SU-DHL-6 (cell line): ENCODE results near the gene RPSA.

Experiments used
- H2AFZ ChIP-seq: fragments of 200-600 bp; sonication (generic); 2 replicates; pipeline ENCODE4 v1.6.1; 2014; ENCODE audit warnings: low read depth, mild to moderate bottlenecking, moderate library complexity, mixed read lengths, antibody characterized with exemption, low read length; ENCODE audit not compliant: severe bottlenecking
- H3F3A ChIP-seq: fragments of 200-600 bp; shearing (Covaris generic); 2 replicates; pipeline ENCODE4 v1.6.0; 2016; ENCODE audit warnings: antibody characterized with exemption, mild to moderate bottlenecking; ENCODE audit not compliant: insufficient read depth
- H3K27ac ChIP-seq: fragments of 200-600 bp; sonication (generic); 2 replicates; pipeline ENCODE4 v1.5.1; 2016; ENCODE audit warnings: low read depth, mild to moderate bottlenecking, low read length, moderate library complexity, mixed read lengths
- H3K27me3 ChIP-seq: fragments of 200-600 bp; sonication (generic), shearing (Covaris generic); 2 replicates; pipeline ENCODE4 v1.6.0; 2014; ENCODE audit warnings: mild to moderate bottlenecking, low read length
- H3K36me3 ChIP-seq: fragments of 200-600 bp; sonication (generic); 2 replicates; pipeline ENCODE4 v1.6.1; 2014; ENCODE audit warnings: mild to moderate bottlenecking, low read length, mixed read lengths
- H3K4me2 ChIP-seq: fragments of 300-600, 200-600 bp; shearing (Covaris generic), sonication (generic); 2 replicates; pipeline ENCODE4 v1.6.0; 2014; ENCODE audit warnings: low read length, low read depth, mild to moderate bottlenecking; ENCODE audit not compliant: poor library complexity, severe bottlenecking
- H3K4me3 ChIP-seq: fragments of 200-600 bp; sonication (generic); 2 replicates; pipeline ENCODE4 v1.5.1; 2014; ENCODE audit warnings: antibody characterized with exemption, low read length, mild to moderate bottlenecking, mixed read lengths; ENCODE audit not compliant: insufficient read depth, poor library complexity, severe bottlenecking
- H3K79me2 ChIP-seq: fragments of 200-600 bp; sonication (generic); 2 replicates; pipeline ENCODE4 v1.6.1; 2014; ENCODE audit warnings: mild to moderate bottlenecking, low read length, moderate library complexity; ENCODE audit not compliant: insufficient read depth
- H3K9ac ChIP-seq: fragments of 200-600 bp; sonication (generic); 2 replicates; pipeline ENCODE4 v1.7.0; 2014; ENCODE audit warnings: mild to moderate bottlenecking, low read length
- H3K9me2 ChIP-seq: fragments of 200-600 bp; sonication (generic); replicated peaks from 2 replicates; pipeline ENCODE4 v1.6.1; 2014; ENCODE audit warnings: low read length; ENCODE audit not compliant: insufficient read depth
- H3K9me3 ChIP-seq: fragments of 200-600 bp; sonication (generic); 2 replicates; pipeline ENCODE4 v1.6.1; 2014; ENCODE audit warnings: low read length, mixed read lengths; ENCODE audit not compliant: insufficient read depth
- H4K20me1 ChIP-seq: fragments of 200-600 bp; sonication (generic); 2 replicates; pipeline ENCODE4 v1.6.1; 2014; ENCODE audit warnings: low read depth, mild to moderate bottlenecking, antibody characterized with exemption, low read length, moderate library complexity, mixed read lengths
- CTCF ChIP-seq: fragments of 200-600 bp; sonication (generic); IDR thresholded peaks from one replicate; pipeline ENCODE4 v1.5.1; 2017; ENCODE audit warnings: antibody characterized with exemption, mild to moderate bottlenecking, low read length, moderate library complexity; ENCODE audit not compliant: insufficient read depth, poor library complexity, severe bottlenecking
- EZH2phosphoT487 ChIP-seq: fragments of 200-600 bp; sonication (generic), shearing (Covaris generic); conservative IDR thresholded peaks from 2 replicates; pipeline ENCODE4 v1.6.1; 2018; ENCODE audit warnings: mild to moderate bottlenecking, antibody characterized with exemption, low read length, moderate library complexity, mixed read lengths

Gene RPSA

GRCh38 chr3:39420543-39420942 lies 14.0 kb downstream of the RPSA start:
- Histone ChIP-seq H3K27ac (no peak overlapping the region), H3F3A (peaks cover 14% of the 10 kb centered on the region), H2AFZ (no peak overlapping the region), H3K9me2 (no peaks in the 10 kb centered on the region), H3K4me2 (no peak overlapping the region), H3K9me3 (no peaks in the 10 kb centered on the region), H3K27me3 (no peaks in the 10 kb centered on the region), H3K9ac (no peak overlapping the region), H3K36me3 (no peaks in the 10 kb centered on the region), H3K4me3 (no peak overlapping the region), H3K79me2 (no peaks in the 10 kb centered on the region), H4K20me1 (no peaks in the 10 kb centered on the region)
- TF ChIP-seq CTCF (no peak), EZH2phosphoT487 (no peak)

DNA sequence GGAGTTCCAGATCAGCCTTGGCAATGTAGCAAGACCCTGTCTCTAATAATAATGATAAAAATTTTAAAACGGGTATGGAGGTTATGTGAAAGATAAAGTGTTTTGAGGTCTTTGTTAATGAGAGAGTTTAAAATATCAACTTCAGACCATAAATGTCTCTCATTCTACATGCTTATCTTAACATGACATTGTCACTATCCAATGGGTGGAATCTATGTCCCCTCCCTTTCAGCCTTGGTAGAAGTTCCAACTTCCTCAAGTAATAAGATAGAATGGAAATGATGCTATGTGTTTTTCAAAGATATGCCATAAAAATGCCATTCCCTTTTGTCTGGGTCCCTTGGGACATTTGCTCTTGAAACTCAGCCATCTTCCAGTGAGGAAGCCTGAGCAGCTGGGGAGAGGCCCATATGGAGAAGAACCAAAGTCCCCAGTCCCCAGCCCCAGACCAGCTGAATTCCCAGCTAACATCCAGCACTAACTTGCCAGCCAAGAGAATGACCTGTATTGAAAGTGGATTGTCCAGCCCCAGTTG lies 17.0 kb downstream of the RPSA start:
- no peak overlapping the region for H3K4me3 ChIP-seq

DNA sequence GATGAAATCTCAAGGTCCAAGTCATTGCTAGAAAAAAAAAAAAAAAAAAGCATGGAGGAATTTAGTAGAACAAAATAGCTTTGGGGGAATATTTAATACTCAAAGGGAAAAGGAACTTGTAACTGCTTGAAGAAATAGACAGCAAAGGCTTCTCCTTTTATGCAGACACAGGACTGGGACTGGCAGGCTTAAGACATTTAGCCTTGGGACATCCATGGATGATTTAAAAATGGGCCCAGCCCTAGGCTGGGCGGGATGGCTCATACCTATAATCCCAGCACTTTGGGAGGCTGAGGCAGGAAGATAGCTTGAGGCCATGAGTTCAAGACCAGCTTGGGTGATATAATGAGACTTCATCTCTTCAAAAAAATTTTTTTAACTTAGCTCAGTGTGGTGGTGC lies 19.8 kb downstream of the RPSA start:
- Histone ChIP-seq H3K9me2 (no peaks in the 10 kb centered on the region), H3K27ac (no peak overlapping the region), H2AFZ (no peak overlapping the region), H3K36me3 (no peaks in the 10 kb centered on the region), H4K20me1 (no peaks in the 10 kb centered on the region), H3K27me3 (no peaks in the 10 kb centered on the region), H3K9ac (no peak overlapping the region), H3F3A (no peaks in the 10 kb centered on the region), H3K4me3 (no peak overlapping the region), H3K79me2 (no peaks in the 10 kb centered on the region), H3K9me3 (no peaks in the 10 kb centered on the region), H3K4me2 (no peak overlapping the region)
- no peak for TF ChIP-seq CTCF

More for the DNA sequence above, 17.0 kb downstream of the RPSA start:
- Histone ChIP-seq H3K9me2 (no peaks in the 10 kb centered on the region), H3K79me2 (no peaks in the 10 kb centered on the region), H4K20me1 (no peaks in the 10 kb centered on the region), H2AFZ (no peak overlapping the region), H3K27me3 (no peaks in the 10 kb centered on the region), H3K27ac (no peak overlapping the region), H3K9me3 (no peaks in the 10 kb centered on the region), H3K9ac (no peak overlapping the region), H3K4me2 (no peak overlapping the region), H3K36me3 (no peaks in the 10 kb centered on the region), H3F3A (no peaks in the 10 kb centered on the region)
- TF ChIP-seq EZH2phosphoT487: no peak
- no peak for TF ChIP-seq CTCF
